PC-9 (cell line): ENCODE results near the gene FAM163A. TPM values are rescaled to one million over a fixed set of nuclear protein-coding genes. Genes with fewer than 3 reads are reported as not detected.

Experiments
- BruUV-seq: library from RNA; stranded (reverse); fragments of 400-500 nt; replicated peaks from 2 replicates; lab custom pipeline; 2021; lab: Mats Ljungman, UMichigan
- CTCF ChIA-PET: fragments of 300-600 bp; sonication (Branson Sonifier 250); formaldehyde crosslinking; loops from one replicate; lab custom pipeline; 2022; ENCODE audit warnings: antibody characterized with exemption; lab: Charles Lee
- POLR2A ChIA-PET: fragments of 300-600 bp; sonication (Branson Sonifier 250); formaldehyde crosslinking; loops from one replicate; lab custom pipeline; 2022; ENCODE audit warnings: antibody characterized with exemption; ENCODE audit not compliant: unreplicated experiment; lab: Charles Lee
- DNase-seq, 2 experiments: peaks; one replicate each; pipeline versions ENCODE4 v3.0.0 to v3.0.0-alpha.2; 2015 to 2022; ENCODE audit warnings: mixed read lengths in 1 of 2
- H2AFZ ChIP-seq: fragments of 200-600 bp; sonication (generic); 2 replicates; pipeline ENCODE4 v1.8.1; 2017; ENCODE audit warnings: antibody characterized with exemption
- H3F3A ChIP-seq: fragments of 200-600 bp; sonication (generic); 2 replicates; pipeline ENCODE4 v1.8.1; 2017; ENCODE audit warnings: antibody characterized with exemption, mild to moderate bottlenecking, low read depth; ENCODE audit not compliant: insufficient read depth
- H3K27ac ChIP-seq: fragments of 200-600 bp; sonication (generic); 2 replicates; pipeline ENCODE4 v1.6.1; 2016; ENCODE audit warnings: mixed run types
- H3K27me3 ChIP-seq: fragments of 200-600 bp; sonication (generic); 2 replicates; pipeline ENCODE4 v1.6.1; 2016; ENCODE audit warnings: low read depth, mixed run types; ENCODE audit not compliant: insufficient read depth
- H3K36me3 ChIP-seq: fragments of 200-600 bp; sonication (generic); 2 replicates; pipeline ENCODE4 v1.6.1; 2016; ENCODE audit warnings: low read depth, mixed run types
- H3K4me1 ChIP-seq: fragments of 200-600 bp; sonication (generic); replicated peaks from 2 replicates; pipeline ENCODE4 v1.6.1; 2016; ENCODE audit warnings: mixed run types; ENCODE audit not compliant: insufficient read depth
- H3K4me2 ChIP-seq: fragments of 200-600 bp; sonication (generic); 2 replicates; pipeline ENCODE4 v1.6.1; 2017; ENCODE audit warnings: mixed run types
- H3K4me3 ChIP-seq: fragments of 200-600 bp; sonication (generic); 2 replicates; pipeline ENCODE4 v1.6.1; 2016; ENCODE audit warnings: mixed run types
- H3K79me2 ChIP-seq: fragments of 200-600 bp; sonication (generic); 2 replicates; pipeline ENCODE4 v1.6.1; 2017; ENCODE audit warnings: low read depth, mixed run types
- H3K9me2 ChIP-seq: fragments of 200-600 bp; sonication (generic); 2 replicates; pipeline ENCODE4 v1.8.1; 2017; ENCODE audit warnings: mild to moderate bottlenecking; ENCODE audit not compliant: insufficient read depth
- H3K9me3 ChIP-seq: fragments of 200-600 bp; sonication (generic); 2 replicates; pipeline ENCODE4 v1.8.1; 2016; ENCODE audit warnings: low read depth; ENCODE audit not compliant: insufficient read depth
- H4K20me1 ChIP-seq: fragments of 200-600 bp; sonication (generic); 2 replicates; pipeline ENCODE4 v1.8.1; 2017; ENCODE audit not compliant: insufficient read depth
- EZH2 ChIP-seq: fragments of 200-600 bp; sonication (generic); IDR thresholded peaks from 2 replicates; pipeline ENCODE4 v1.8.0; 2017; ENCODE audit warnings: antibody characterized with exemption, low read depth
- intact Hi-C: fragments of 100-400 bp; cut with micrococcal nuclease; formaldehyde crosslinking; loops from one replicate; pipeline ENCODE4 v1.10.0; 2022; ENCODE audit not compliant: unreplicated experiment
- total RNA-seq: library from RNA; stranded (reverse); gene quantifications from 2 replicates; pipeline ENCODE4 v1.2.3, GENCODE V29; 2021
- TF ChIP-seq, protein P1 (sequence below): fragments of 200-600 bp; sonication (generic); conservative IDR thresholded peaks from 2 replicates; pipeline ENCODE4 v1.6.1; 2017; ENCODE audit warnings: mixed run types, antibody characterized with exemption, mild to moderate bottlenecking, moderate library complexity

The FAM163A gene
- total RNA-seq, 1 experiment from 2014 or later: not detected

- no peak overlapping the region for H3K4me3 ChIP-seq
- BruUV-seq: no TSS peak
- no peak overlapping the region for H3K27ac ChIP-seq
- H4K20me1 ChIP-seq: no peaks in the 10 kb centered on the region
- TF ChIP-seq, protein P1, sequence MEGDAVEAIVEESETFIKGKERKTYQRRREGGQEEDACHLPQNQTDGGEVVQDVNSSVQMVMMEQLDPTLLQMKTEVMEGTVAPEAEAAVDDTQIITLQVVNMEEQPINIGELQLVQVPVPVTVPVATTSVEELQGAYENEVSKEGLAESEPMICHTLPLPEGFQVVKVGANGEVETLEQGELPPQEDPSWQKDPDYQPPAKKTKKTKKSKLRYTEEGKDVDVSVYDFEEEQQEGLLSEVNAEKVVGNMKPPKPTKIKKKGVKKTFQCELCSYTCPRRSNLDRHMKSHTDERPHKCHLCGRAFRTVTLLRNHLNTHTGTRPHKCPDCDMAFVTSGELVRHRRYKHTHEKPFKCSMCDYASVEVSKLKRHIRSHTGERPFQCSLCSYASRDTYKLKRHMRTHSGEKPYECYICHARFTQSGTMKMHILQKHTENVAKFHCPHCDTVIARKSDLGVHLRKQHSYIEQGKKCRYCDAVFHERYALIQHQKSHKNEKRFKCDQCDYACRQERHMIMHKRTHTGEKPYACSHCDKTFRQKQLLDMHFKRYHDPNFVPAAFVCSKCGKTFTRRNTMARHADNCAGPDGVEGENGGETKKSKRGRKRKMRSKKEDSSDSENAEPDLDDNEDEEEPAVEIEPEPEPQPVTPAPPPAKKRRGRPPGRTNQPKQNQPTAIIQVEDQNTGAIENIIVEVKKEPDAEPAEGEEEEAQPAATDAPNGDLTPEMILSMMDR: no peak
- no peak for TF ChIP-seq EZH2
- H3K36me3 ChIP-seq: no peaks in the 10 kb centered on the region
- no peaks in the 10 kb centered on the region for H3K79me2 ChIP-seq
- H3K4me2 ChIP-seq: no peak overlapping the region
- DNase-seq: no peak
- intact Hi-C loops: no loop called here
- CTCF ChIA-PET: no interaction called here
- no peaks in the 10 kb centered on the region; the same call in 1 of the 2 replicates for H3F3A ChIP-seq
- POLR2A ChIA-PET: no interaction called here
- H3K9me2 ChIP-seq: no peaks in the 10 kb centered on the region
- no peaks in the 10 kb centered on the region for H3K27me3 ChIP-seq
- H2AFZ ChIP-seq: no peak overlapping the region
- H3K9me3 ChIP-seq: peaks cover 9% of the 10 kb centered on the region
- no peaks in the 10 kb centered on the region for H3K4me1 ChIP-seq
These were observed 23.8 kb upstream of the FAM163A start for GRCh38 chr1:179719272-179719671.

- no TSS peak for BruUV-seq
- no peaks in the 10 kb centered on the region for H3K9me2 ChIP-seq
- H2AFZ ChIP-seq: no peak overlapping the region
- no peaks in the 10 kb centered on the region for H3K36me3 ChIP-seq
- H4K20me1 ChIP-seq: no peaks in the 10 kb centered on the region
- intact Hi-C loops: no loop called here
- no peaks in the 10 kb centered on the region for H3K9me3 ChIP-seq
- H3K4me3 ChIP-seq: no peak overlapping the region
- no peak overlapping the region for H3K4me2 ChIP-seq
- H3K4me1 ChIP-seq: no peaks in the 10 kb centered on the region
- H3F3A ChIP-seq: no peaks in the 10 kb centered on the region
- no peaks in the 10 kb centered on the region for H3K79me2 ChIP-seq
- CTCF ChIA-PET: no interaction called here
- peaks cover 8% of the 10 kb centered on the region for H3K27me3 ChIP-seq
- TF ChIP-seq, protein P1: no peak
- TF ChIP-seq EZH2: no peak
- no peak overlapping the region for H3K27ac ChIP-seq
- DNase-seq: no peak
- POLR2A ChIA-PET: interaction anchor here (0.6 kb wide), 1 partner anchor 356 kb away, joined by 3 read pairs; no protein-coding TSS in a partner anchor
These were observed 14.8 kb upstream of the FAM163A start for GRCh38 chr1:179728271-179728670.

DNA sequence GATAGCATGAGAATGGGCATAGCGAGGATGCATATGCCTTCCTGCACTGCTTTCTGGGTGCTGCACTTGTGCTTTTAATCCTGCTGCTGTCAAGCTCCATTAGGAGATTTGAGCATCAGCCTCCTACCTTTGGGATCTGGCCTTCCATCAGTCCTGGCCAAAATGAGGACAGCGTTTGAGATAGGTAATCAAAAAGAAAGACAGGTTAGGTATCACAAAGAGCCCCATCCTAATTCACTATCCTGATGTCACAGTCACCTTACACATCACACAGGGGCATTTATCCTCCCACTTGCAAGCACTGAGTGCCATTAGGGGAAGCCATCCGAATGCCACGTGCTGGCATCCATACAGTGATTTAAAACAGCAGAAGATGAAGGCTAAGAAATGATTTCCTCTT, 13.2 kb upstream of the FAM163A start:
- H3K9me2 ChIP-seq: no peaks in the 10 kb centered on the region
- H3K9me3 ChIP-seq: no peaks in the 10 kb centered on the region
- no peaks in the 10 kb centered on the region for H3F3A ChIP-seq
- H3K4me1 ChIP-seq: no peaks in the 10 kb centered on the region
- peaks cover 8% of the 10 kb centered on the region for H3K27me3 ChIP-seq
- BruUV-seq: no TSS peak
- no peaks in the 10 kb centered on the region for H3K36me3 ChIP-seq
- H2AFZ ChIP-seq: no peak overlapping the region
- no peak overlapping the region for H3K4me2 ChIP-seq
- intact Hi-C loops: no loop called here
- no peak overlapping the region for H3K4me3 ChIP-seq
- ChIA-PET POLR2A (no interaction called here), CTCF (no interaction called here)
- H3K79me2 ChIP-seq: no peaks in the 10 kb centered on the region
- DNase-seq: no peak
- TF ChIP-seq, protein P1: no peak
- no peak for TF ChIP-seq EZH2
- H4K20me1 ChIP-seq: no peaks in the 10 kb centered on the region
- H3K27ac ChIP-seq: no peak overlapping the region
